Activated effector memory CD4-positive, alpha-beta T cell treated with anti-CD3 and anti-CD28 coated beads, Interleukin-2, amount 50 U/mL, for 16 hours (primary cell): Measurements from ENCODE around the gene PROSER2.

ENCODE experiments used
- DNase-seq: peaks from one replicate; pipeline ENCODE4 v3.0.0-alpha.2; 2020

Gene PROSER2

GRCh38 chr10:11910102-11910501 lies 86.9 kb downstream of the PROSER2 start:
- DNase-seq, result no peak

GRCh38 chr10:11913079-11913641 lies 90.0 kb downstream of the PROSER2 start:
- DNase-seq, result no peak

DNA sequence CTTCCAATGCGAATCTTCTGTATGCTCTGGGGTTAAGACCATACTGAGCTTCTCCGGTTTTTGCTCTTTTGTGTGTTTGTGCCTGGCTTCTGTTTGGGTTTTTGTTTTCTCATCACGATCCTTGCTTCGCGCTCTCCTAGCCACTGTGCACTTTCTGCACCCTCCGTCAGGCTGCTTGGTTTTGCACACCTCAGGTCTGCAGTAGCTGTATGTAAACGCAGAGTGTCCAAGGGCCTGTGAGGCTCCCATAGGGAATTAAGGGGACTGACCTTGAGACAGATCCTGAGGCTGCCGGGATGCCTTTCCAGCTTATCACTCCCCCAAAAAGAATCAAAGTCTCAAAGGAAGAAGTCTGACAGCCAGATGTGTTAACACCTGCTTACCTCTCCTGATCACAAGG lies 95.2 kb downstream of the PROSER2 start:
- no peak for DNase-seq

DNA sequence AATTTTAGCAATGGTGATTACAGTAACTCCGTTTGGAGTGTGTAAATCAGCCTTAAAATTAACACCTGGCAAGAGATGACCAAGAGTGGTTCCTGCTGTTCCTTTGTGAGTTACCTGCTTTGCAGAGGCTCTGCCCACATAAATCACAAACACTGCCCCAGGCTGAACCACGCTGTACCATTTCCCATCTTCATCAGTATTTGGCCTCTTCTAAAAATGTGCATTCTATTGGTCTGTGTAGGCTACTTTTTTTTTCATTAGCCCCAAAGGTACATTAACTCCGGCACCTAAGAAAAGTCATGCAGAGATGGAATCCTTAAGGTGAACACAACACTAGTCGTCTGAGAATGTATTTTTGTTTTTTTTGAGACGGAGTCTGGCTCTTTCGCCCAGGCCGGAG lies 96.1 kb downstream of the PROSER2 start:
- DNase-seq, result no peak
